Right lobe of liver (tissue), 4 donors: ENCODE results near the gene TRMT11.

Experiments used
- CTCF ChIP-seq, 4 donors: fragments of 200-600 bp in 3 of 4; fragments of 450-650 bp in 1 of 4; IDR thresholded peaks; one replicate each; pipeline versions ENCODE4 v1.5.1 to v1.8.0; 2016 to 2022; ENCODE audit warnings: antibody characterized with exemption in 4 of 4, mild to moderate bottlenecking in 2 of 4
- POLR2A ChIP-seq: fragments of 450-650 bp; IDR thresholded peaks from one replicate; pipeline ENCODE4 v1.6.1; 2017; ENCODE audit warnings: antibody characterized with exemption, mild to moderate bottlenecking
- donor health status: DM: no; HTN: no; CAD: no.
- donor health status: DM: no; HTN: no; CAD: no.
- donor health status: DM: no; HTN: yes; CAD: no.

- TF ChIP-seq CTCF (IDR thresholded peaks at IDR 0.05) = no peak
- TF ChIP-seq POLR2A = no peak
Observed at GRCh38 chr6:126038234-126038633, 51.9 kb downstream of the TRMT11 start.
